Measurements from ENCODE around the gene REEP1. TPM values are rescaled to one million over a fixed set of nuclear protein-coding genes. Genes with fewer than 3 reads are reported as not detected.
"Not testable (repeated sequence)": the region's sequence is repeated elsewhere in the genome, so short reads cannot be mapped to it uniquely, and the experiment has no call there.

Gene REEP1
- polyA plus RNA-seq, 3 donors: 2.7 to 3.5 (median 3.2) TPM

DNA sequence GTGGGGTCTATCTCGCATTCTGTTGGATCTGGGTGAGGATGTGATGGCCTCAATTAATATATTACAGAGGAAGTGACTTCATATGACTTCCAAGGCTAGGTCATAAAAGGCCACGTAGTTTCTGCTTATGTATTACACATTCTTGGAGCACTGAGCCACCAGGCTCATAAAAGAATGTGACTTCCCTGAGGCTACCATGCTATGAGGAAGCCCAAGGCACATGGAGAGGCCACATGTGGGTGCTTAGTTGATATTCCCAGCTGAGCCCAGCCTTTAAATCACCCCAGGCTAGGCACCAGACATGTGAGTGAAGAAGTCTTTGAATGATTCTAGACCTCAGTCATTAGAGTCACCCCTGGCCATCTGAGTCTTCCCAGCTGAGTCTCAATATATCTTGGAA lies 13.3 kb upstream of the REEP1 start:
- no peak for DNase-seq

DNA sequence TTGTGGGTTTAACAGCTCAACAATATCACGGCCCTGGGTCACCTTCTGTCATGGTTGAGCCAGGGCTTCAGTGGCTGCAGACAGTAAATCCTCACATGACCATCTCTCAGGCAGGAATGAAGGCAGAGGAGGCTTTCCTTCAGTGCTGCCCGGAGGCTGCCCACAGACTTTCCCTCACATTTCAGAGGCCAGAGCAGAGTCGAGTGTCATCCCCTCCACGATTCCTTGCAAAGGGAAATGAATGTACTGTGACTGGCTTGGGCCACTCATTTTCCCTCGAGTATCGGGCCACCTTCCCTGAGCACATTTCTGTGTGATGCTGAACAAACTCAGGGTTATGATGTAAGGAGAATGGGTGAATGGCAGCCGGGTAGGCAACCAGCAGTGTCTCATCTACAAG lies 10.0 kb upstream of the REEP1 start:
- no peak for DNase-seq

DNA sequence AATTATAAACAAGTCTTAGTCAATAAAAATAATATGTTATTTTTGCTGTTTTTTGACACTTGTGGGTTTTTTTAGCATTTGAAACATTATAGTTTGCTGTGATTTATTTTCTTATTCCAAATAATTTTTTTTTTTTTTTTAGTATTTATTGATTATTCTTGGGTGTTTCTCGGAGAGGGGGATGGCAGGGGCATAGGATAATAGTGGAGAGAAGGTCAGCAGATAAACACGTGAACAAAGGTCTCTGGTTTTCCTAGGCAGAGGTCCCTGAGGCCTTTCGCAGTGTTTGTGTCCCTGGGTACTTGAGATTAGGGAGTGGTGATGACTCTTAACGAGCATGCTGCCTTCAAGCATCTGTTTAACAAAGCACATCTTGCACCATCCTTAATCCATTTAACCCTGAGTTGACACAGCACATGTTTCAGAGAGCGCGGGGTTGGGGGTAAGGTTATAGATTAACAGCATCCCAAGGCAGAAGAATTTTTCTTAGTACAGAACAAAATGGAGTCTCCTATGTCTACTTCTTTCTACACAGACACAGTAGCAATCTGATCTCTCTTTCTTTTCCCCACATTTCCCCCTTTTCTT lies 8.5 kb upstream of the REEP1 start:
- not testable (repeated sequence) for DNase-seq

DNA sequence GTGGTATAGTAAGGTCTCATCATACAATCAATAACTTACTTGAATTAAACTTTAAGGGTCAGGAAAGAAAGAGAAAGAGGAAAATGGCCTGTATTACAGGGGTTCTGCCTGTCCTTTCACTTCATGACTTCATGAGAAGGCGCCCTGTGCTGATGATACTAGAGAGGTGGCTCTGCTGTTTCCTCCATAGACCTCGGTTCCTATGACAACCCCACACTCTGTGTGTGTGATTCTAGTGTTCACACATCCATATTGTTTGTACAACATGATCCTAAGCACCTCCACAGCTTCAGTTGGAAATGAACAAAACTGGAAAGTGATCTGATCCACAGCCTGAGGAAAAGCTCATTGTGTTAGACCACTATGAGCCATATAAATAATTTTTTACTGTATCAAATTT lies 7.0 kb upstream of the REEP1 start:
- no peak for DNase-seq

DNA sequence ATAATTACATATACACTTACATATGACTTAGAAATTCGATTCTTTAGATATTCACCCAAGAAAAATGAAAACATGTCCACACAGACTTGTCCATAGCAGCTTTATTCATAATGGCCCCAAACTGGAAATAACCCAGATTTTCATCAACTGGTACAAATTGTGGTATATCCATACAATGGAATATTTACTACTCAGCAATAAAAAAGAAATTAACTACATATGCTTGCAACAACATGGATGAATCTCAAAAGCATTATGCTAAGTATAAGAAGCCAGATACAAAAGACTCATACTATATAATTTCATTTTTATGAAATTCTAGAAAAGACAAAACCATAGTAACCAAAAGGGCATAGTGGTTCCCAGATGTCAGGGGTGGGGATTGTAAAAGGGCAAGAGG lies 5.1 kb upstream of the REEP1 start:
- no peak for DNase-seq

DNA sequence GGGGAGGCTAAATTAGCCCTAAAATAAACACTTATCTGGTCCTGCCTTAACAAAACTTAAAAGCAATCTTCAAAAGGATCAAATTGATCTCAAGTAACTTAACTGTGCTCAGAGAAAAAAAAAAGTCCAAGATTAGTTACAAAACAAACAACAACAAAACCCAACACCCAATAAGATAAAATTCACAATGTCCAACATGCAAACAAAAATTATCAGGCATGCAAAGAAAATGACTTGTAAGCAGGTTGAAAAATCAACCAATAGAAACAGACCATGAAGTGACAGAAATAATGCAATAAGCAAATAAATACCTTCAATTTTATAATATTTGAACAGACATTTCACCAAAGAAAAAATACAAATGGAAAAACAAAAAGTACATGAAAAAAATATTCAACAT lies 4.0 kb upstream of the REEP1 start:
- DNase-seq: no peak

DNA sequence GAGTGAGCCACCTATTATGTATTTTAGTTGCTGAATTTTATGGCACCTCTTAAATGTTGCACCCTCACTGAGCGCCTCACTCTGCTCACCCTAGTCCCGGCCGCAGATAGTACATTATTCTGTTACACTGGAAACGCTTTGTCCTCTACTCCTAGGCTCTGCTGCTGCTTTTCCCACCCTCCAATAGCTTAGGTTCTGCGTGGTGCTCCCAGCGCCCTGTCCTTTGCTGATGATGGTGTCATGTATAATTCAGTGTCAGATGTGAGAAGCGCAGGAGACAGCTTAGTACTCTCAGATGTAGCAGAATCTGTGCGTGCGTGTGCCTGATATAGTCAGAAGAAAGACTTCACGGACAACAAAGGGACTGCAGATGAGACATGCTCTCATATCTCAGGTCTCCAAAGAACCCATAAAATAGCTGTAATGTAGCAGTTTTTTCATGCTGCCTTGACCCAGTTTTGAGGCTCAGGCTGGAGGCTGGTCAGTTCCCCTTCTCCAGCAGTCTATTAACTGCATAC lies 1.4 kb upstream of the REEP1 start:
- no peak for DNase-seq

DNA sequence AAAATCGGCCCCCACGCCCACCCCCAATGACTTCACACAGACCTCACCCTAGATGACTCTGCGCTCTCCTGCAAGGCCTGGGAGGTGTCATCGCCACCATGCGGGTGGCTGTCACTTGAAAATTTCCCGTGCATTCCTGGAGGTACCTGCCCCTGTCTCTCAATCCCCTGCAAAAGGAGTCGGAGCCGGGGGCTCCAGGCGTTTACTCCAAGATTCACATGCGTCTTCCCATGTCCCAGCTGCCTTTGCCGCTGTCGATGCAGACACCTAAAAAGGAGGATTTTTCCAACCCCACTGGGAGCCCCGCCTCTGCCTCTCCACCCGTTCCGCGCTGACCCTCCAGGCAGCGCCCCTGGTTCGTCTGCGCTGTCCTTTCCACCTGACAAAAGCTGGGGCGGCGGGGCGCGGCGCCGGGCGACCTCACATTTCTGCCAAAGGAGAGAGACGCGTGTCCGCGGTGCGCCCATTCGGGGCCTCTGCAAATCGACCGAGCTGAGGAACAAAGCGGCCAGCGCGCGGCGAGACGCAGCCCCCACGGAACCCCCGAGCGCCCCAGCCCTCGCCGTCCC lies 667 bp downstream of the REEP1 start:
- no peak for DNase-seq

DNA sequence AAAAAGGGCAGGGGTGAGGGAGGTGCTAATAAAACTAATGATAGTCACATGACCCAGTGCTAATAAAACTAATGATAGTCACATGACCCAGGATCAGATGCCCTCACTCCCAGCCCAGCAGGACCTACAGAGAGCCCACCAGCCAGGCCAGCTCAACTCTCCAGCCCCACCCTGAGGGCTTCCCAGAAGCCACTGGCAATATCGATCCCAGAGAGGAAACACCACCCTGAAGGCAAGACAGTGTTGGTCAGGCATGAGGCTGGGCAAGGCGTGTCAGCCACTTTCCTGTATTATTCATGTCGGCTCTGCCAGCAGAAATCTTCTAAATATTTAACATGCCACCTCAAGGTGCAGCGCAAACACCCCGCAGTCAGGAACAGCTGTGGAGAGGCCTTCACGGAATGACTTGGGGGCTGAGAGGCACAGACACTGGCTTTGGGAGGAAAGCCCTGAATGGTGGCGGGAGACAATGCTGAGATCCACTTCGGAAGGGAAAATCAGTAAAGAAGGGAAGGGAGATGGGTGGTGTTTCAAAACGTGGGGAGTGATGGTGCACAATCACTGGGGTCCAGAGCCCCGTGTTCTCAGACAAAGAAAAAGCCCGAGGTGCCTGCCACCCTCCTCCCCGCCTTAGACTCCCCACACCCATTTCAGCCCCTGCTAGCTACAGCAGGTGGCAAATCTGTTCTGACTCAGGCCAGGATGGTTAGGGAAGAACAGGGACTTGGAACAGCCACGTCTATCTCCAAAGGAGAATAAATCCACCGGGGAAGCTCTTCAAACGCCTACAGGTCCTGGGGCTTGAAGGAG lies 1.4 kb downstream of the REEP1 start:
- no peak for DNase-seq

DNA sequence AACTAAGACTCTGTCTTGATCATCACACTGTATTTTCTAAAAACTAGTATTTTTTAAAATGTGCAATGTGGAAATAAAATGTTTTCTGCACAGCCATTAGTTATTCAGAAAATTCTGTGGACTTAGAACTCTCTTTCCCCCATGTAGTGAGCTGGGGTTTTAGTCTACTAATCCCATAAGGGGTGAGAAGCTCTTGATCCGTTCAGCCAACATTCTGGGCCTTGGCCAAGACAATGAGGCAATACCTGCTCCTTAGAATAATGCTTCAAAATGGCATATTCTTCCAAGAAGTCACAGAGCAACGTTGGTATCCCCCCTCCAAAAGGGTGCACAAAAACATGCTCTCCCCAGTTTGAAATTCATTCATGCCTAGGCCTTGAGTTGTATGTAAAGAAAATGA lies 4.0 kb downstream of the REEP1 start:
- DNase-seq: no peak

DNA sequence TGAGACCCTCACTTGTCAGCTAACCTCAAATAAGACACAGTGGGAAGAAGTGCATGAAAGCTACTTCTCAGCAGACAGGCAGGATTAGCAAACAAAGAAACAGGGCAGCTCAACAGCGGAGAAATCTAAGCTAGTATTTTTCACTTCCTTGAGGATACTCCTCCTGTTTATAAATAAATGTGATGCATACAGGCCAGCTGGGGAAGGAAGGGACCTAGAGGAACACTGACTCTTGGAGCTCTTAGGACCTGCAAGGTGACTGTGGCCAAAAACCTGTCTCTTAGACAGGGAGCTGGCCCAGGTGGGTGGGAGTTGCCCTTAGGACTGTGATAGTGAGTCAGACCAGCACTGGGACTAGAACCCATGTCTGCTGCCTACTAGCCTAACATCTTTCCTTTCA lies 4.8 kb downstream of the REEP1 start:
- no peak for DNase-seq

DNA sequence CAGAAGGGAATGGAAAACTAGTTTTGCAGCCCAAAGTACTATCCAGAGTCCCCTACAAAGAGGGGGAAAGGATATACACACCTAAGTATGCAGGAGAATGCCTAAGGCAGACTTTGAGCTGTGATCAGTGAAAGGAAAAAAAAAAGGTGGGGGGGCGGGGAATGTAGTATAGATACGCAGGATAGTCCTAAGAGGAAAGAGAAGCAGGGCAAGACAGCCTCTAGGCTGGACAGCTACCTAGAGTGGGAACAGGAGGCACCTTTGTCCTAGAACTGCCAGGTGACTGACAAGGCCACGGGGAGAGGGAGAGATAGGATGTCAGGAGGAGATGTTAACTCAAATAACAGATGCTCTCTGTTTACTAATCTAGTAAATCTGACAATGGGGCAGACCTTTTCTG lies 6.0 kb downstream of the REEP1 start:
- no peak for DNase-seq

DNA sequence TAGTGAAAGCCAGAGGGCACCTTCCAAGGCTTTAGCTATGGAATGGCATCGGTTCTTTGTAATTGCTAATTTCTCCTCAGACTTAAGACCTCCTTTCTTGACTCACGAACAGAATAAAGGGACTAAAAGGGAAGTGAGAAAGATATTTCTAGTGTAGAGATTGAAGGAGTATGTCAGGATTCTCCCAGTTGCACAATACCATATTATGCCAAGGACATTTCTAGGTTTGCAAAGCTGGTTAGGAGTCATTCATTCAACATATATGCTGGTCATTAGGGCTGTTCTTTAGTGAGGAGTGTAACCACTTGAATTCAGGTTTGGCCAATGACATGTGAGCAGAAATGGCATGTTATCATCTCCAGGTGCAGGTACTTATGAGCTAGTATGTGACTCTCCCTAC lies 7.4 kb downstream of the REEP1 start:
- DNase-seq: no peak

DNA sequence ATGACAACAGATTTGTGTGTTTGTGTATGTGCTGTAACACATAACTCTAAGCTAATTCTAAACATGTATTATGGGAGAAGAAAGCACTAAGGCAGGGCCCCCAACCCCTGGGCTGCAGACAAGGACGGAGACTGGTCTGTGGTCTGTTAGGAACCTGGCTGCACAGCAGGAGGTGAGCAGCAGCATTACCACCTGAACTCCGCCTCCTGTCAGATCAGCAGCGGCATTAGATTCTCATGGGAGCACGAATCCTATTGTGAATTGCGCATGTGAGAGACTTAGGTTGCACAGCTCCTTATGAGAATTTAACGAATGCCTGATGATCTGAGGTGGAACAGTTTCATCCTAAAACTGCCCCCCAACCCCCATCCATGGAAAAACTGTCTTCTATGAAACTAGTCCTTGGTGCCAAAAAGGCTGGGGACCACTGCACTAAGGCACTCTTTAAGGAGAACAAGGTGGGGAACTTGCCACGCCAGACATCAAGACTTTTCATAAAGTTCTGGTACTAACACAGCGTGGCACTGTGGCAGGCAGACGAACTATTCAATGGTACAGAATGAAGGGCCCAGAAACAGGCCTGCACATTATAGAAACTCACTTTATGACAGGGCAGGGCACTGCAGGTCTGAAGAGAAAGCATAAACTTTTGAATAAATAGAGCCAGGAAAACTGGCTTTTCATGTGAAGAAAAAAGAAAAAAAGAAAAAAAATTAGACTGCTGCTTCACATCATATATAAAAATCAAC lies 14.0 kb downstream of the REEP1 start:
- DNase-seq: no peak

DNA sequence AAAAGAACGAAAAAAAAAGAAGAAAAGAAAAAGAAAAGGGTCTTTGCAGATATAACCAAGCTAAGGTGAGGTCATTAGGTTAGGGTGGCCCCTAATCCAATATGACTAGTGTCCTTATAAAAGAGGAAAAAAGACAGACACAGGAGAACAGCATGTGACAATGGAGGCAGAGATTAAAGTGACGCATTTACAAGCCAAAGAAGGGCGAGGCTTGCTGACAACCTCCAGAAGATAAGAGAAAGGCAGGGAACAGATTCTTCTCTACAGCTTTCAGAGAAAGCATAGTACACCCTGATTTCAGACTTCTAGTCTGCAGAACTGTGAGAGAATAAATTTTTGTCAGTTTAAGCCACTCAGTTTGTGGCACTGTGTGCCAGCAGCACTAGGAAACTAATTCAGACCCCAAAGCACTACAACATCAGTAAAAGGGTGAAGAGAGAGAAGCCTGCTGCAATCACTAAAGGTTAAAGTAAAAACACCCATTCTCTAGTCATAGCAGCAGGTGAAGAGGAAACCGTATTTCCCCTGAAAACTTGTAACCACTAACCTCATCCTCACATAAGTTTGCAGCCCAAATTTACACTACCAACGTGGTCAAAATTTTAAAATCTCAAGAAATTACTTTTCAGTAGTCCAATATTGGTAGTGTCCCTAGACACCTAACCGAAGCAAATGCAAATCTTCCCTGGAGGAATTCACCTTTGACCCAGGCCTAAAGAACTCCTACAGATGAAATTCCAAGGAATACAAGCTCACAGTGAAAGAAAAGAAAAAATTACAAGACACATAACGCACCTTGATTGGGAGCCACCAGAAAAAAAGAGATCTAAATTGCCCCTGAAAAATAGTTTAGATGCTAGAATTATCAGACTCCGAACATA lies 17.5 kb downstream of the REEP1 start:
- no peak for DNase-seq

DNA sequence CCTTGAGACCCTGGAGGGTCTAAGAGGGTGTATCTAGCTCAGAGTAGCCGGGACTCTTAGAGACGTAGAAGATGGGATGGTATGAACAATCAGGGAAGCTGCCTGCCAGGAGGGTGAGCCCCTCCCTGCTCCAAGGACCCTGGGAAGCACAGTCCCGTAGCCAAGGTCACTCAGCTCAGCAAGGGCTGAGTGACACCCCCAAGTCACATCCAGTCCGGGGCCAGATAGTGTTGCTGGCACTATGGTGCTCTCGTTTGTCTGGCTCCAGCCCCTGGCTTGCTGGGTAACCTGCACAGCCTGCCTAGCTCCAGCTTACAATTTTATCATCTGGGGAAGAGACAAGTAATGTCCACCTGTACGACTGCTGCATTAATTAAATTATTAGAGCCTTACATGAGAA lies 22.3 kb downstream of the REEP1 start:
- DNase-seq: no peak

DNA sequence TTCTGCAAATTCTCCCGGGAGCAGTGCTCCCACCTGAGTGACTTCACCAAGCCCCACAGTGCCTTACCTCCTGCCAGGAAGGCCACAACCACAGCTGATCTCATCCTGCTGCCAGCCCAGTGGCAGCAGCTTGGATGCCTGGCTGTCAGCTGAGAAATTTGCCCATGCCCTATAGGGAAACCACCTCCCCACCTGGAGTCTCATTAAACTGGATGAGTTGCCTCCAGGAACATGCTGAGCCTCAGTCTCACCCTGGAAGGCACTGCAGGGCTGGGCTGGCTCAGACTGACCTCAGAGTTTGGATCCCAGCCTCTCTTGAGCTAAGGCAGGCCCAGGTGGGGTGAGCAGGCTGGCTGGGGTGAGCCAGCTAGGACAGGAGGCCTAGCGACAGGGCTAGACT lies 23.3 kb downstream of the REEP1 start:
- no peak for DNase-seq

DNA sequence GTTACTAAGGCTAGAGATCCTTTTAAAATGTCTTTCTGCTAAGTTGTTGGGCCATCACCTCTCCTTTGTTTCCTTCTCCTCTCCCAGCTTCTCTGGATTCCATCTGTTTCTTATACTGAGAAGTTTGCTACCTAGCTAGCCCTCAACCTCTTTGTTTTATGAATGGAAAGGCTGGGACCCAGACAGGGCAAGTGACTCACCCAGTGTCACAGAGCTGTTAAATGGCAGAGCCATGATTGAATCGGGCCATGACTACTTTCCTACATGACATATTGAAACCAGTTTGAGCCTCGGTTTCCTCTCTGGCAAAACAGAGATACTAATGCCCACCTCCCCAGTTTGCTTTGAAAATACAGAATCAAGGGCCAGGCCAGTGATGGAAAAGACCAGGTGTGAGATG lies 24.1 kb downstream of the REEP1 start:
- DNase-seq: no peak

DNA sequence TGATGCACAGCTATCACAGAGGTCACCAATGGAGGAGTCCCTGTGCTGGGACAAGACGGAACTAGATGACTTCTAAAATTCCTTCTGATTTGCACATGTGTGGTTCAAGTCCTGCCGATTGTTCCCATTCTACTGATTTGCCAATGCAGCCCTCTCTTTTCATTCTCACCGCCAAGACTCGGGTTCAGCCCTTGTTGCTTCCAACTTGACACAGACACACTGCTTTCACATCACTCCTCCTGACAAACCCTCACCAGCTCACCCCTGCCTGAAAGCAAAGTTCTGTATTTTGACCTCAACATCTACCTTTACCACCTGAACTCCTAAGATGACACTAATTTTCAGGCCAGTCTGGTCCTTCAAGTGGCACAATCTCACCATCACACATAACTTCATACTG lies 25.5 kb downstream of the REEP1 start:
- no peak for DNase-seq

DNA sequence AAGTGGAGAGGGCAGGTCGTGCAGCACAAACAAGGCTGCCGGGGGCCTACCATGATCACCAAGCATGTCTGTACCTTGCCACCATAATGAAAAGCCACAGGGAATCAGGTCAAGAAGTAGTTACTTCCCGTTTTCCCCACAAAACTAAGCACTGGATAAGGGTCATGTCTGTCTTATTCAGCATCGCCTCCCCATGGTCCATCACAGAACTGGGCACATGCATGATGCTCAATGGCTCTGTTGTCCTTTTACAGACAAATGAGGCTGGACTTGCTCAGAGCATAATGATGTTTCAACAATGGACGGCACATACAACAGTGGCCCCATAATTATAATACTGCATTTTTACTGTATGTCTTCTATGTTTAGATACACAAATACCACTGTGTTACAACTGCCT lies 27.5 kb downstream of the REEP1 start:
- DNase-seq: no peak

DNA sequence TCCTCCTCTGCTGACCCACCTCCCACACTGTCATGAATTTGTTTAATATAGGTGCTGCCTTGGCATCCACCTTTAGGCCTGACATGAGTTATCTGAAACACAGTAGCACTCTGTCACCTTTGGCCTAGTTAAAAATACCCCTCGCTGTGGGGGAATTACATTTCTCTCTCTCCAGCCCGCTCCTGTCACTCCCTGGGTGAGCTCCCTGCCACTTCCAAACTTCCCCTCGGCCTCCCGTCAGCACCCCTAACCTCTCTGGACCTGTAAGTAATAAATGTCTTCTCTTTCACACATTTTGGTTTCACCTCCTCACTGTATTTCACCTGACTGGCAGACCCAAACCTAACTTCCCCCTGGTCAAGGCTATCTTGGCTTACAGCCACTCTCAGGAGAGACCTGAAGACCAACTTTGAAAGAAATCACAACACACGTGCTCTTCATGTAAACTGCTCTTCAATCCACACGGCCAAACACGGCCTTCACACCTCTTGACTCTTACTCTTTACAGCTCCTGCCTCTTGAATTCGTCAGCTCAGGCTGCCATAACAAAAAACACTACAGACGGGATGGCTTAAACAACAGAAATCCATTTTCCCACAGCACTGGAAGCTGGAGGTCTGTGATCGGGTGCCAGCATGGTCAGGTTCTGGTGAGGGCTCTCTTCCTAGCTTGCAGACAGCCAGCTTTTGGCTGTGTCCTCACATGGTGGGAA lies 28.3 kb downstream of the REEP1 start:
- DNase-seq: no peak

Measured in renal pelvis (tissue), 4 donors.